Activated CD8-positive, alpha-beta T cell treated with anti-CD3 and anti-CD28 coated beads for 36 hours (primary cell): ENCODE measurements around the gene CFAP20DC. TPM values are rescaled to one million over a fixed set of nuclear protein-coding genes. Genes with fewer than 3 reads are reported as not detected.

Source experiments
- ATAC-seq: fragments of 200-7000 bp; cut with Tn5 transposase; one replicate; pipeline ENCODE4 v1.10.0; 2021; ENCODE audit warnings: mild to moderate bottlenecking, moderate library complexity
- CTCF ChIA-PET: fragments of 350-600 bp; sonication (Branson Sonifier 250); formaldehyde crosslinking; loops from one replicate; lab custom pipeline; 2021; ENCODE audit warnings: antibody characterized with exemption; lab: Charles Lee
- POLR2A ChIA-PET: fragments of 350-600 bp; sonication (Branson Sonifier 250); formaldehyde crosslinking; loops from one replicate; lab custom pipeline; 2021; ENCODE audit warnings: antibody characterized with exemption; lab: Charles Lee
- DNase-seq: peaks from one replicate; pipeline ENCODE4 v3.0.0-alpha.2; 2020
- H3K27ac Mint-ChIP-seq: one replicate; pipeline ENCODE4 v1.8.0; 2021; ENCODE audit warnings: mild to moderate bottlenecking, mixed read lengths
- H3K27me3 Mint-ChIP-seq: one replicate; pipeline ENCODE4 v1.8.0; 2021; ENCODE audit warnings: mixed read lengths
- H3K36me3 Mint-ChIP-seq: one replicate; pipeline ENCODE4 v1.8.0; 2021; ENCODE audit warnings: low read depth, mixed read lengths
- H3K4me1 Mint-ChIP-seq: one replicate; pipeline ENCODE4 v1.8.0; 2021; ENCODE audit warnings: low read depth, mixed read lengths
- H3K4me3 Mint-ChIP-seq: one replicate; pipeline ENCODE4 v1.8.0; 2021; ENCODE audit warnings: mild to moderate bottlenecking, moderate library complexity, mixed read lengths
- H3K9me3 Mint-ChIP-seq: one replicate; pipeline ENCODE4 v1.8.0; 2021; ENCODE audit warnings: mixed read lengths
- intact Hi-C: fragments of 100-400 bp; cut with micrococcal nuclease; formaldehyde crosslinking; loops from one replicate; pipeline ENCODE4 v1.10.0; 2022
- total RNA-seq, 2 experiments: library from RNA; stranded (reverse); gene quantifications; one replicate each; pipeline ENCODE4 v1.2.3, GENCODE V29; 2021
- TF ChIP-seq, protein P1 (sequence below): fragments of 200-600 bp; IDR thresholded peaks from one replicate; pipeline ENCODE4 v1.8.0; 2022; ENCODE audit warnings: antibody characterized with exemption, mild to moderate bottlenecking

The CFAP20DC gene
- total RNA-seq, 2 experiments from 2014 or later = 1.4 to 1.5 TPM

- POLR2A ChIA-PET = no interaction called here
- H3K36me3 Mint-ChIP-seq = no peaks in the 10 kb centered on the region
- ATAC-seq (no peak), DNase-seq (no peak)
- intact Hi-C loops = no loop called here
- no peak overlapping the region for H3K27ac Mint-ChIP-seq
- CTCF ChIA-PET = no interaction called here
- no peaks in the 10 kb centered on the region for H3K4me1 Mint-ChIP-seq
- no peaks in the 10 kb centered on the region for H3K27me3 Mint-ChIP-seq
- peaks cover 23% of the 10 kb centered on the region for H3K9me3 Mint-ChIP-seq
- TF ChIP-seq, protein P1, sequence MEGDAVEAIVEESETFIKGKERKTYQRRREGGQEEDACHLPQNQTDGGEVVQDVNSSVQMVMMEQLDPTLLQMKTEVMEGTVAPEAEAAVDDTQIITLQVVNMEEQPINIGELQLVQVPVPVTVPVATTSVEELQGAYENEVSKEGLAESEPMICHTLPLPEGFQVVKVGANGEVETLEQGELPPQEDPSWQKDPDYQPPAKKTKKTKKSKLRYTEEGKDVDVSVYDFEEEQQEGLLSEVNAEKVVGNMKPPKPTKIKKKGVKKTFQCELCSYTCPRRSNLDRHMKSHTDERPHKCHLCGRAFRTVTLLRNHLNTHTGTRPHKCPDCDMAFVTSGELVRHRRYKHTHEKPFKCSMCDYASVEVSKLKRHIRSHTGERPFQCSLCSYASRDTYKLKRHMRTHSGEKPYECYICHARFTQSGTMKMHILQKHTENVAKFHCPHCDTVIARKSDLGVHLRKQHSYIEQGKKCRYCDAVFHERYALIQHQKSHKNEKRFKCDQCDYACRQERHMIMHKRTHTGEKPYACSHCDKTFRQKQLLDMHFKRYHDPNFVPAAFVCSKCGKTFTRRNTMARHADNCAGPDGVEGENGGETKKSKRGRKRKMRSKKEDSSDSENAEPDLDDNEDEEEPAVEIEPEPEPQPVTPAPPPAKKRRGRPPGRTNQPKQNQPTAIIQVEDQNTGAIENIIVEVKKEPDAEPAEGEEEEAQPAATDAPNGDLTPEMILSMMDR = no peak
- H3K4me3 Mint-ChIP-seq = no peak overlapping the region
Measured at GRCh38 chr3:58779934-58780333, 269.9 kb downstream of the CFAP20DC start.

- ChIA-PET POLR2A (no interaction called here), CTCF (no interaction called here)
- Mint-ChIP-seq H3K36me3 (no peaks in the 10 kb centered on the region), H3K27ac (no peak overlapping the region), H3K9me3 (peaks cover 21% of the 10 kb centered on the region), H3K4me1 (no peaks in the 10 kb centered on the region), H3K27me3 (no peaks in the 10 kb centered on the region), H3K4me3 (no peak overlapping the region)
- DNase-seq (no peak), ATAC-seq (no peak)
- TF ChIP-seq, protein P1 = no peak
- intact Hi-C loops = no loop called here
Measured at GRCh38 chr3:58776231-58776630, 273.6 kb downstream of the CFAP20DC start.

DNA sequence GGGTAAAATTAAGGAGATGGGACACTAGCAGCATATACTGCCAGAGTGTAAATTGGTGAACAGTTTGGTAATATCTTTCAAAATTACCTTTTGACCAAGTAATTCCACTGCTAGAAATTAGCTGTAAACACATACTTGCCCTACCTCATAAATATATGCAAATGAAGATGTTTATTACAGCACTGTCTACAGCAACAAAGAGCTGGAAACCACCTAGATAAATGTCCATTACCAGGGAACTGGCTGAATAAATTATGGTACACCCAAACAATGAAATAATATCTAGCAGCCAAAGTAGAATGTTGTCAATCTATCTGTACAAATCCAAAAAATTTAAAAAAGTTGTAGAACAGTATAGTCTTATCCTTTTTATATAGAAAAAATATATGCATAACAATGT is 277.4 kb downstream of the CFAP20DC start:
- DNase-seq (no peak), ATAC-seq (no peak)
- ChIA-PET POLR2A (no interaction called here), CTCF (no interaction called here)
- H3K4me3 Mint-ChIP-seq = no peak overlapping the region
- no peak overlapping the region for H3K27ac Mint-ChIP-seq
- H3K9me3 Mint-ChIP-seq = peaks cover 7% of the 10 kb centered on the region
- intact Hi-C loops = no loop called here
- H3K4me1 Mint-ChIP-seq = no peaks in the 10 kb centered on the region
- no peaks in the 10 kb centered on the region for H3K36me3 Mint-ChIP-seq
- peaks cover 5% of the 10 kb centered on the region for H3K27me3 Mint-ChIP-seq
- TF ChIP-seq, protein P1 = no peak

GRCh38 chr3:58769065-58769464 is 280.8 kb downstream of the CFAP20DC start:
- CTCF ChIA-PET = no interaction called here
- DNase-seq (no peak), ATAC-seq (no peak)
- Mint-ChIP-seq H3K27me3 (peaks cover 5% of the 10 kb centered on the region), H3K36me3 (no peaks in the 10 kb centered on the region), H3K4me1 (no peaks in the 10 kb centered on the region), H3K27ac (no peak overlapping the region), H3K9me3 (peaks cover 5% of the 10 kb centered on the region), H3K4me3 (no peak overlapping the region)
- TF ChIP-seq, protein P1 = no peak
- intact Hi-C loops = no loop called here
- POLR2A ChIA-PET = no interaction called here

GRCh38 chr3:58766587-58767282 is 283.1 kb downstream of the CFAP20DC start:
- H3K27me3 Mint-ChIP-seq = peaks cover 5% of the 10 kb centered on the region
- POLR2A ChIA-PET = no interaction called here
- intact Hi-C loops = no loop called here
- H3K27ac Mint-ChIP-seq = no peak overlapping the region
- no peak overlapping the region for H3K4me3 Mint-ChIP-seq
- no peak for ATAC-seq
- DNase-seq = no peak
- H3K36me3 Mint-ChIP-seq = no peaks in the 10 kb centered on the region
- H3K4me1 Mint-ChIP-seq = no peaks in the 10 kb centered on the region
- CTCF ChIA-PET = interaction anchor here (1.2 kb wide), 1 partner anchor 26 kb away, joined by 3 read pairs; no protein-coding TSS in a partner anchor
- TF ChIP-seq, protein P1 = no peak
- H3K9me3 Mint-ChIP-seq = peaks cover 5% of the 10 kb centered on the region
